Body of pancreas (tissue), 4 donors: ENCODE measurements around the gene OR52I2.

Experiments
- POLR2A ChIP-seq, 3 donors: fragments of 450-650 bp; IDR thresholded peaks; one replicate each; pipeline ENCODE4 v1.6.1; 2016; ENCODE audit warnings: antibody characterized with exemption in 3 of 3, mild to moderate bottlenecking in 2 of 3
- TF ChIP-seq, protein P1 (sequence below), 7 experiments: fragments of 450-650 bp in 4 of 7; fragments of 200-600 bp in 3 of 7; sonication (generic) in 3 of 7; IDR thresholded peaks; one replicate each; pipeline ENCODE4 v1.5.1; 2016 to 2019; ENCODE audit warnings: antibody characterized with exemption in 7 of 7

DNA sequence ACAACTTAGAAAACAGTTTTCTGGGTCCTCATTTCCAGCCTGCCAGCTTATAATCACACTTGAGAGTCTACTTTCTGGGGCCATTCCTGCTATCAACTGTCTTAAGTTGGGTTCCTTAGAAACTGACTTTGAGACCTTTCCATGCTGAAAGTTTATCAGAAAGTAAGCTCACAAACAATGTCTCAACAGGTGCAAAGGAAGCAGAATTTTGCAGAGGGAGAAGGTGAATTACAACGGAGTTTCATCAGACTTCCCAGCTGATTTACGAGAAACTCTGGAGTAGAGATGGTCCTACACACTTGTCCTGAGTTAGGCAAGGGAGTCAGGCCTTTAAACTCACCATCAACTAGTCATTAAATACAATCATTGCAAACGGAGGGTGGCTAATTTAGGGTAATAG is 4.7 kb upstream of the OR52I2 start:
- TF ChIP-seq, protein P1, sequence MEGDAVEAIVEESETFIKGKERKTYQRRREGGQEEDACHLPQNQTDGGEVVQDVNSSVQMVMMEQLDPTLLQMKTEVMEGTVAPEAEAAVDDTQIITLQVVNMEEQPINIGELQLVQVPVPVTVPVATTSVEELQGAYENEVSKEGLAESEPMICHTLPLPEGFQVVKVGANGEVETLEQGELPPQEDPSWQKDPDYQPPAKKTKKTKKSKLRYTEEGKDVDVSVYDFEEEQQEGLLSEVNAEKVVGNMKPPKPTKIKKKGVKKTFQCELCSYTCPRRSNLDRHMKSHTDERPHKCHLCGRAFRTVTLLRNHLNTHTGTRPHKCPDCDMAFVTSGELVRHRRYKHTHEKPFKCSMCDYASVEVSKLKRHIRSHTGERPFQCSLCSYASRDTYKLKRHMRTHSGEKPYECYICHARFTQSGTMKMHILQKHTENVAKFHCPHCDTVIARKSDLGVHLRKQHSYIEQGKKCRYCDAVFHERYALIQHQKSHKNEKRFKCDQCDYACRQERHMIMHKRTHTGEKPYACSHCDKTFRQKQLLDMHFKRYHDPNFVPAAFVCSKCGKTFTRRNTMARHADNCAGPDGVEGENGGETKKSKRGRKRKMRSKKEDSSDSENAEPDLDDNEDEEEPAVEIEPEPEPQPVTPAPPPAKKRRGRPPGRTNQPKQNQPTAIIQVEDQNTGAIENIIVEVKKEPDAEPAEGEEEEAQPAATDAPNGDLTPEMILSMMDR (IDR thresholded peaks at IDR 0.05): no peak
- TF ChIP-seq POLR2A (IDR thresholded peaks at IDR 0.05): no peak
